Stimulated activated naive CD4-positive, alpha-beta T cell (primary cell): ENCODE results near the gene PTPRN2.
"Not testable (repeated sequence)": the region's sequence is repeated elsewhere in the genome, so short reads cannot be mapped to it uniquely, and the experiment has no call there.

Source experiments
- DNase-seq, 6 experiments: peaks; one replicate each; lab custom pipeline; 2025; lab: John Stamatoyannopoulos, UW

Gene PTPRN2

DNA sequence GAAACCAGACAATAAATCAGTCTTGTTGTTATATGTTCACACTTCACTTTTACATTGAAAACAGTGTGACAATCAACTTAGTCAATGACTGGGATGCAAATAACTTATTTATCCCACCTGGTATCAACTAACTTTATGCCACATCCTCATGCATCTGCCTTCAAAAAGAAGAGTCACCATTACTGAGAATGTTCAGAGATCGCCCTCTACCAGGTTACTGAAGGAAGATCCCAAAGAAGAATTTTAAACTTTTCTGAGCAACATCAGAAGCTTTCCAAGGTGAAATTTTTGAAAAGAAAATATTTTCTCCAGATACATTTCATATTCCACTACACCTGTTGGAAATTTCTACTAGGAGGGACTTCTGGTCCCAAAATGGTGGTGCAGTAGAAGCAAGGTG lies 359.5 kb downstream of the PTPRN2 start:
- DNase-seq: no peak

- DNase-seq: no peak
Measured at GRCh38 chr7:158227258-158227984, 360.2 kb downstream of the PTPRN2 start.

DNA sequence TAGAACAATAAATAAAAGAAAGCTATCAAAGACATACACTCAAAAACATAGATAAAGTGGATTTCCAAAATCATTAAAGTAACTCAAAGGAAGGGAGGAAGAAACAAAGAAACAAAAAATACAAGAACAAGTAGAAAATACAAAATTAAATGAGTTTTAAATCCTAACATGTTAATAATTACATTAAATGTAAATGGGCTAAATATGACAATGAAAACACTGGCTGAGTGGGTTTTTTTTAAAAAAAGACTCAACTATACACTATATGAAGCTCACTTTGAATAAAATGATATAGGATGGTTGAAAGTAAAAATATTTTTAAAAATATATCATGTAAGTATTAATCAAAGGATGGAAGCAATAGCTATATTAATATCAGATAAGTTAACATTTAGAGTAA lies 371.4 kb downstream of the PTPRN2 start:
- DNase-seq: no peak

DNA sequence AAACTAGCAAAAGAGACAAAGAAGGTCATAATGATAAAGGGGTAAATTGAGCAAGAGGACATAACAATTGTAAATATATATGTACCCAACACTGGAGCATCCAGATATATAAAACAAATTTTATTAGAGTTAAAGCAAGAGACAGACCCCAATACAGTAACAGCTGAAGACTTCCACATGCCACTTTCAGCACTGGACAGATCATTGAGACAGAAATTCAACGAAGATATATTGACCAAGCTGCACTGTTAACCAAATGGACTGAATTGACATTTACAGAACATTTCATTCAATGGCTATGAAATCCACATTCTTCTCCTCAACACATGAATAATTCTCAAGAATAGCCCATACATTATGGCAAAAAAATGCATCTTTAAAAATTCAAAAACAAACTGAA lies 378.2 kb downstream of the PTPRN2 start:
- no peak for DNase-seq

GRCh38 chr7:158206341-158206740 lies 381.3 kb downstream of the PTPRN2 start:
- no peak for DNase-seq

- DNase-seq: no peak
Measured at GRCh38 chr7:158204453-158204852, 383.2 kb downstream of the PTPRN2 start.

GRCh38 chr7:158203948-158204347 lies 383.7 kb downstream of the PTPRN2 start:
- DNase-seq: not testable (repeated sequence)

- DNase-seq: no peak
Measured at GRCh38 chr7:158194365-158194900, 393.2 kb downstream of the PTPRN2 start.

DNA sequence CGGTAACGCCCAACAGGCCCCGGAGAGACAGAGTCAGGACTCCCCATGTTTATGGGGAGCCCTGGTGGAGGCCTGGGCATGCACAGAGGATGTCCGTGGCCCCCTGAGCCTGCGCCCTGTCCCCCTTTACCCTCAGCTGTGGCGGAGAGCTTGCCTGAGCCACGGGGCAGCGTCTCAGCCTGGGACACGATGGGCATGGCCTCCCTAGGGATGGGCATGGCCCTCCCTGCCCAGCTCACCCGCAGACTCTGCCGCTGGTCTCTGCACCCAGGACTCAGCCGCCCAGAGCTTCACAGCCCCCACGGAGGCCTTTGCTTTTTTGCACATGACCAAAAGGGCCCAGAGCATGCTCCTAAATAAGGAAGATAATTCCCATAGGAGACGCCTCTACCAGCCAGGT lies 394.2 kb downstream of the PTPRN2 start:
- no peak for DNase-seq

GRCh38 chr7:158192956-158193355 lies 394.7 kb downstream of the PTPRN2 start:
- DNase-seq: no peak

- no peak for DNase-seq
Measured at GRCh38 chr7:158192184-158192835, 395.3 kb downstream of the PTPRN2 start.

- no peak for DNase-seq
Measured at GRCh38 chr7:158191671-158192070, 396.0 kb downstream of the PTPRN2 start.

- no peak for DNase-seq
Measured at GRCh38 chr7:158190756-158191155, 396.9 kb downstream of the PTPRN2 start.

DNA sequence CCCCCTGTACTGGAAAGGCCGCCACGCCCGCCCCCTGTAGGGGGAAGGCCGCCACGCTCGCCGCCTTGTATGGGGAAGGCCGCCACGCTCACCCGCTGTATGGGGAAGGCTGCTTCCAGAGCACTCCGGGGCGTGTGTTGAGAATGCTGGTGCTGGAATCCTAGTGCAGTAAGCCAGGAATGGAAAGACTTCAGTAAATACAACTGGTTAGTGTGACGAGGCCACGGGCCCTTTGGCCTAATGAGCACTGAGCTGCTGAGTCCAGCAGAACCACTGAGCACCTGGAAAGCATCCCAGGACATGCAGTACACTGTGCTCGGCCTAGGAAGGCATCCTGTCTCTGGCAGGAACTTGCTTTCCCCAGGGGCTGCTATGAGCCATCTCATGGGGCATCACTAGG lies 398.9 kb downstream of the PTPRN2 start:
- no peak for DNase-seq

- DNase-seq: no peak
Measured at GRCh38 chr7:158187694-158187994, 400.0 kb downstream of the PTPRN2 start.

DNA sequence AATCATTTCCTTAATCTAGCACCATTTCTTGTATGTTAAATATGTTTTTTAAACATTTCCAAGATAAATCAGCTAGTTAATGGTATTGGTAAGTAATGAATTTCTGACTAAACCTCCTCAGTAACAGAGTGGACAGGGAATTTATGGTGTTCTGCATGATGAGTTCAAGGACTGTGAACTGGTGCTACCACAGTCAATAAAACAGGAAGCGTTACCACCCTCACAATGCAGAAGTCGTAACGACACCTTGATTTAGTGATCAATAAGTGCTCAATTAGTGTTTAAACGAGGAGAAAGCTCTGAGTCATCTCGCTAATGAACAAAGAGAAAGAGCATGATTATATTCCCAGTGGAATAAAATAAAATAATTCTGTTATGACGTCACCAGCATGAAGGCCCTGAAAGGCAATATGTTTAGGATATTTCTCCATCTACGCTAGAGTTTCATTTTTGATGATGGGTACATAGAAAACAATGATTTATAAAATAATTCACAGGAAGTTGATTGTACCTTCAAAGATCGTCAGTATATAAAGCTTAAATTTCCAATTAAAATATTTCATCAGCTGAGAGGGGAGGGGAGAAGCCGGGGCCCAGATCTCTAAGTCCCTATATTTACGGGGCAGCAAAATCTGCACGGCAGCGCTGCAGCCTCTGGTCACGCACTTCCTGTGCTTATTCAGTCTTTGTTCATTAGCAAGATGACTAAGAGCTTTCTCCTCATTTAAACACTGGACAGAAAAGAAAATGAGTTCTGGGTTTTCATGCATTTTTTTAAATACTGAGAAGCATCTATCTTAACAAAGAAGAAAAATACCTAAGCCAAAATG lies 400.5 kb downstream of the PTPRN2 start:
- DNase-seq: no peak

GRCh38 chr7:158186406-158186805 lies 401.2 kb downstream of the PTPRN2 start:
- no peak for DNase-seq

GRCh38 chr7:158185653-158186052 lies 402.0 kb downstream of the PTPRN2 start:
- no peak for DNase-seq

DNA sequence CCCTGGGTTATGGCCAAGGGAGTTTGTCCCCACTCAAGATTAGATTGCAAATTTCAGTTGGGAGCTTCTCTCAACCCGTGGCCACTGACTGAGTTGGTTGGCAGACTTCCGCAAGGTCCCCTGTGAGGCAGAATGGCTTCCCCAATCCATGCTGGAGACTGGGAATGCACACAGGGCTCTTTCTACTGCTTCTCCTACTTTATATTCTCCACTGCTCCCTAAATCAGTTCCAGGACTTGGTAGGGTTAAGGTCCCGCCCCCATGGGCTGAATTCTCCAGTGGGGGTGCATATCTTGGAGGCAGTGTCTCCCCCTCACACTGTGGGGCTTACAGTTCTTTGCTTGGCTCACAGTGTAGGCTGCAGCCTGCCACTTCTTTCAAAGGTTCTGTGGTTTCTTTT lies 404.2 kb downstream of the PTPRN2 start:
- DNase-seq: no peak

- DNase-seq: no peak
Measured at GRCh38 chr7:158176561-158177173, 411.0 kb downstream of the PTPRN2 start.

- no peak for DNase-seq
Measured at GRCh38 chr7:158175779-158176178, 411.8 kb downstream of the PTPRN2 start.

DNA sequence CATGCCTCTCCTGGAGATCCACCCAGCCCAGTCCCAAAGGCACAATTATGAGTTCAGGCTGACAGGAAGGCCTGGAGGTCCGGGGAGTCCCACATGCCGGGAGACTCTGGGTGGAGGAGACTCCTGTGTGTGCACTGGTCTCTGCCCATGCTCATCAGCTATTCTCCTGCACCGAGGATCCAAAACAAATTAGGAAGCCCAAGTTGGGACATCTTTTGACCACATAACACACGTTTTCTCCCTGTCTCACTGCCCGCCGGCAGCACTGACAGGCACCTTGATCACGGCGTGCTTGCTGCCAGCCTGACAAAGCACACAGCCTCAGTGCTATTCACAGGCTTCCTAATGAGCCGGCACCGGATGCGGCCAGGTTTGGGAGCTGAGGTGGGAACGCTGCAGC lies 412.7 kb downstream of the PTPRN2 start:
- DNase-seq: no peak
